Spleen (tissue), 11 donors: ENCODE results near the gene ATF5. TPM values are rescaled to one million over a fixed set of nuclear protein-coding genes. Genes with fewer than 3 reads are reported as not detected.
A peak's percentile ranks its signal among the peaks of the same experiment; 100 is the strongest.

Source experiments
- DNase-seq: peaks from one replicate; pipeline ENCODE4 v3.0.0-alpha.2; 2020
- H3K27ac ChIP-seq, 8 donors: fragments of 200-600 bp; sonication (generic) in 7 of 8; 1 replicate in 4 of 8; 2 replicates in 4 of 8; pipeline versions ENCODE4 v1.5.0 to v1.8.0; 2016 to 2021; ENCODE audit warnings: inconsistent platforms in 4 of 8, mild to moderate bottlenecking in 4 of 8, moderate library complexity in 1 of 8
- H3K27me3 ChIP-seq, 7 donors: fragments of 200-600 bp; sonication (generic) in 6 of 7; replicated peaks in 1 of 7; 1 replicate in 4 of 7; 2 replicates in 3 of 7; pipeline versions ENCODE4 v1.5.0 to v1.8.0; 2016 to 2021; ENCODE audit warnings: inconsistent platforms in 3 of 7, mild to moderate bottlenecking in 1 of 7
- H3K36me3 ChIP-seq, 6 donors: fragments of 200-600 bp; sonication (generic) in 5 of 6; 1 replicate in 4 of 6; 2 replicates in 2 of 6; pipeline versions ENCODE4 v1.5.0 to v1.8.0; 2016 to 2021; ENCODE audit warnings: inconsistent platforms in 2 of 6
- H3K4me1 ChIP-seq, 6 donors: fragments of 200-600 bp; sonication (generic) in 5 of 6; 1 replicate in 3 of 6; 2 replicates in 3 of 6; pipeline versions ENCODE4 v1.5.0 to v1.8.0; 2016 to 2021; ENCODE audit warnings: inconsistent platforms in 3 of 6
- H3K4me3 ChIP-seq, 8 donors: fragments of 200-600 bp; sonication (generic) in 7 of 8; 1 replicate in 4 of 8; 2 replicates in 4 of 8; pipeline versions ENCODE4 v1.5.0 to v1.8.0; 2016 to 2021; ENCODE audit warnings: inconsistent platforms in 4 of 8, mild to moderate bottlenecking in 4 of 8, moderate library complexity in 2 of 8
- H3K9me3 ChIP-seq, 8 donors: fragments of 200-600 bp; sonication (generic) in 7 of 8; 1 replicate in 4 of 8; 2 replicates in 4 of 8; pipeline versions ENCODE4 v1.5.0 to v1.8.0; 2016 to 2021; ENCODE audit warnings: inconsistent platforms in 4 of 8
- POLR2A ChIP-seq, 3 donors: fragments of 450-650 bp; IDR thresholded peaks; one replicate each; pipeline ENCODE4 v1.5.1; 2017; ENCODE audit warnings: antibody characterized with exemption in 3 of 3, mild to moderate bottlenecking in 1 of 3
- POLR2AphosphoS5 ChIP-seq, 3 donors: sonication (generic); formaldehyde crosslinking; IDR thresholded peaks; one replicate each; pipeline ENCODE4 v1.5.1; 2017; ENCODE audit warnings: antibody characterized with exemption in 3 of 3
- WGBS, 5 donors: extraction: QIAGEN DNeasy Blood & Tissue Kit in 3 of 5; methylation state at CpG; one replicate each; pipeline versions ENCODE4 v1.1.5 to v1.1.7; 2013 to 2018; 5-methylcytosine and 5-hydroxymethylcytosine counted together
- intact Hi-C: fragments of 100-400 bp; cut with DNase I; formaldehyde crosslinking; loops from one replicate; pipeline ENCODE4 v1.15.0; 2023; ENCODE audit warnings: low total_unique reads
- polyA plus RNA-seq, 3 donors: library from polyadenylated mRNA; stranded (reverse); fragments of 200-250 nt; gene quantifications; one replicate each; pipeline ENCODE4 v1.2.1, GENCODE V29; 2013
- total RNA-seq, 7 donors: library from RNA; depleted of rRNA in 3 of 7; stranded (reverse); fragments of >200 nt in 3 of 7; fragmentation: NEBNext Ultra II Directional in 4 of 7; extraction: Animal tissue kit (Norgen Biotek cat#: 25700) in 4 of 7; gene quantifications; one replicate each; pipeline versions ENCODE4 v1.1.0 to v1.2.1, GENCODE V29; 2016 to 2021
- TF ChIP-seq, protein P1 (sequence below), 11 experiments: fragments of 200-600 bp in 7 of 11; fragments of 450-650 bp in 4 of 11; sonication (generic) in 4 of 11; IDR thresholded peaks in 8 of 11; conservative IDR thresholded peaks in 3 of 11; 1 replicate in 7 of 11; 2 replicates in 4 of 11; pipeline versions ENCODE4 v1.4.0 to v1.8.0; 2016 to 2021; ENCODE audit warnings: antibody characterized with exemption in 11 of 11, inconsistent platforms in 4 of 11, mild to moderate bottlenecking in 1 of 11
- donor health status: healthy with polysubstance abuse.
- donor health status: DM: no; HTN: no; CAD: no; lungs with moderate emphysema.
- donor health status: DM: no; HTN: no; CAD: no.
- donor health status: Bipolar disorder and iron deficiency.
- donor health status: healthy.
- donor health status: DM: no; HTN: no; CAD: no.
- donor health status: DM: yes; HTN: yes; CAD: no.

Gene ATF5
- total and polyA plus RNA-seq, 10 donors: 10.2 to 45.8 (median 19.8) TPM

DNA sequence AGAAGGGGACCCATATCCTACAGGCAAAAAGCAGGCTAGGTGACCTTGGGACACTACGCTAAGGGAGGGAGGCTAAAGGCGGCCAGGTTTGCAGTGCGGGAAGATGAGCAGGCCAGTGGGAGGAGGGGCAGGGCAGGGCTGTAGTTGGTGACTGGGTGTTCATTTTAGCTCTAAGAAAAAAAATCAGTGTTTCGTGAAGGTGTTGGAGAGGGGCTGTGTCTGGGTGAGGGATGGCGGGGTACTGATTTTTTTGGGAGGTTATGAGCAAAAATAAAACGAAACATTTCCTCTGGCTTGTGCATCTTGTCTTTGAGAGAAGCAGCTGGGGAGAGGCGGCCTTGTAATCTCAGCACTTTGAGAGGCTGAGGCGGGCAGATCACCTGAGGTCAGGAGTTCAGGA, 4.6 kb downstream of the ATF5 start:
- intact Hi-C loops: no loop called here
- peaks cover 0 to 4% (median 0%) of the 10 kb centered on the region in 7 donors for H3K27me3 ChIP-seq
- peaks cover 10 to 46% (median 28%) of the 10 kb centered on the region in 6 donors for H3K4me1 ChIP-seq
- peak in 1 of 3 donors; percentile 4 for TF ChIP-seq POLR2AphosphoS5 (IDR thresholded peaks at IDR 0.05)
- no peak for TF ChIP-seq POLR2A (IDR thresholded peaks at IDR 0.05)
- no peak overlapping the region for H3K4me3 ChIP-seq
- H3K27ac ChIP-seq: no peak overlapping the region
- H3K36me3 ChIP-seq: peaks cover 0 to 20% (median 0%) of the 10 kb centered on the region in 6 donors
- no peaks in the 10 kb centered on the region for H3K9me3 ChIP-seq
- 79 to 93% (median 88%) methylated on average over 8 of the region's 8 CpGs for WGBS, 5 donors
- DNase-seq: peak; percentile 36

DNA sequence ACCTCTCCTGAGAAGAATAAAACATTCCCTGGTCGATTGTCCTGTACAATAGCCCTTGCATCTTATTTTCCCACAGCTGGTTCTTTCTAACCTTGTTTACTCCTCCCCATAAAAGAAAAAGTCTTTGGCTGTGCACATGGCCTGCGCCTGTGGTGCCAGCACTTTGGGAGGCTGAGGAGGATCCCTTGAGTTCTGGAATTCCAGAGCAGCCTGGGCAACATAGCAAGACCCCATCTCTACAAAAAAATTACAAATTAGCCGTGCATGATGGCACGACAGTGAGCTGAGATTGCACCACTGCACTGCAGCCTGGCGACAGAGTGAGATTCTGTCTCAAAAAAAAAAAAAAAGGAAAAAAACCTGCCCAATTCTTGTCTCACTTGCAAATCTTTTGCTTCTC, 7.5 kb downstream of the ATF5 start:
- DNase-seq: peak; percentile 32
- TF ChIP-seq POLR2A (IDR thresholded peaks at IDR 0.05): no peak
- TF ChIP-seq, protein P1, sequence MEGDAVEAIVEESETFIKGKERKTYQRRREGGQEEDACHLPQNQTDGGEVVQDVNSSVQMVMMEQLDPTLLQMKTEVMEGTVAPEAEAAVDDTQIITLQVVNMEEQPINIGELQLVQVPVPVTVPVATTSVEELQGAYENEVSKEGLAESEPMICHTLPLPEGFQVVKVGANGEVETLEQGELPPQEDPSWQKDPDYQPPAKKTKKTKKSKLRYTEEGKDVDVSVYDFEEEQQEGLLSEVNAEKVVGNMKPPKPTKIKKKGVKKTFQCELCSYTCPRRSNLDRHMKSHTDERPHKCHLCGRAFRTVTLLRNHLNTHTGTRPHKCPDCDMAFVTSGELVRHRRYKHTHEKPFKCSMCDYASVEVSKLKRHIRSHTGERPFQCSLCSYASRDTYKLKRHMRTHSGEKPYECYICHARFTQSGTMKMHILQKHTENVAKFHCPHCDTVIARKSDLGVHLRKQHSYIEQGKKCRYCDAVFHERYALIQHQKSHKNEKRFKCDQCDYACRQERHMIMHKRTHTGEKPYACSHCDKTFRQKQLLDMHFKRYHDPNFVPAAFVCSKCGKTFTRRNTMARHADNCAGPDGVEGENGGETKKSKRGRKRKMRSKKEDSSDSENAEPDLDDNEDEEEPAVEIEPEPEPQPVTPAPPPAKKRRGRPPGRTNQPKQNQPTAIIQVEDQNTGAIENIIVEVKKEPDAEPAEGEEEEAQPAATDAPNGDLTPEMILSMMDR (IDR thresholded peaks at IDR 0.05 in 8 of 11, conservative IDR thresholded peaks at IDR 0.05 in 3 of 11): no peak
- TF ChIP-seq POLR2AphosphoS5 (IDR thresholded peaks at IDR 0.05): no peak
- 63 to 85% (median 67%) methylated on average over 5 of the region's 5 CpGs for WGBS, 5 donors
- no peak overlapping the region for H3K4me3 ChIP-seq
- no peak overlapping the region for H3K27ac ChIP-seq
- H3K4me1 ChIP-seq: peaks cover 9 to 46% (median 15%) of the 10 kb centered on the region in 6 donors
- no peaks in the 10 kb centered on the region for H3K9me3 ChIP-seq
- peaks cover 0 to 14% (median 0%) of the 10 kb centered on the region in 6 donors for H3K36me3 ChIP-seq
- peaks cover 0 to 4% (median 0%) of the 10 kb centered on the region in 7 donors for H3K27me3 ChIP-seq
- intact Hi-C loops: loop anchor here (5.0 kb wide), 1 partner anchor 46 kb away; no protein-coding TSS in a partner anchor

DNA sequence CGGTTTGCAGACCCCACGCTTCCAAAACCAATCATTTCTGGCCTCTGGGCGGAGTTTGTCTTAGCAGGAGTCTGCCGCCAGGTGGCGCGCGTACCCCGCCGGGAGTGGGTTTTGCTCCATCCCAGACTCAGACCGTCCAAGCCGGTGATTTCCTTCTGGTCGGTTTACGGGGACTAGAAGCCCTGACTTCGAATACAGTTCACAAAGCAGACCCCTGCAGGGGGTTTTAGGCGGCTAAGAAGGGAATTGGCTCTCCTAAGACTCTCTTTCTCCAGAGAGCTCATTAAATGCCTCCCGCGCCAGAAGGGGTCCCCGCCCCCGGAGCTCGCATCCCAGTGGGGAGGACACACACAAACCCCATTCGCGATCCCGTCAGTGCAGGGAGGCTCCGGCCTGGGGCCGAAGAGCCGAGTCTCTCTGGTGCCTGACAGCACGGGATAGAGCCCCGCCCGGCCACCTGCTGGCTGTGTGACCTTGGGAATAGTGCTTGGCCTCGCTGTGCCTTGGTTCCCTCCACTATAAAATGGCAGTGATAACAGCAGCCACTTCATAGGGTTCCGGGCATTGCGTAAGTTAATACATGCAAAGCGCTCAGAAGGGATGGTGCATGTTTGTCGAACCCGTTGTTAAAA, 8.9 kb downstream of the ATF5 start:
- Histone ChIP-seq H3K36me3 (peaks cover 0 to 5% (median 0%) of the 10 kb centered on the region in 6 donors), H3K27ac (peak overlapping the region in 4 of 8 donors; percentile 30 to 57 (median 39)), H3K27me3 (peaks cover 0 to 4% (median 0%) of the 10 kb centered on the region in 7 donors), H3K4me3 (peak overlapping the region in 4 of 8 donors; percentile 16 to 57 (median 28)), H3K9me3 (no peaks in the 10 kb centered on the region), H3K4me1 (peaks cover 9 to 38% (median 15%) of the 10 kb centered on the region in 6 donors)
- peak; percentile 94 for DNase-seq
- 17 to 23% (median 19%) methylated on average over 27 to 35 of the region's 35 CpGs for WGBS, 5 donors
- TF ChIP-seq, protein P1 (IDR thresholded peaks at IDR 0.05 in 8 of 11, conservative IDR thresholded peaks at IDR 0.05 in 3 of 11): peak; percentile 84 to 96 (median 92)
- no peak for TF ChIP-seq POLR2A (IDR thresholded peaks at IDR 0.05)
- TF ChIP-seq POLR2AphosphoS5 (IDR thresholded peaks at IDR 0.05): peak; percentile 51 to 79 (median 64)
- intact Hi-C loops: loop anchor here (5.0 kb wide), 1 partner anchor 44 kb away; no protein-coding TSS in a partner anchor

DNA sequence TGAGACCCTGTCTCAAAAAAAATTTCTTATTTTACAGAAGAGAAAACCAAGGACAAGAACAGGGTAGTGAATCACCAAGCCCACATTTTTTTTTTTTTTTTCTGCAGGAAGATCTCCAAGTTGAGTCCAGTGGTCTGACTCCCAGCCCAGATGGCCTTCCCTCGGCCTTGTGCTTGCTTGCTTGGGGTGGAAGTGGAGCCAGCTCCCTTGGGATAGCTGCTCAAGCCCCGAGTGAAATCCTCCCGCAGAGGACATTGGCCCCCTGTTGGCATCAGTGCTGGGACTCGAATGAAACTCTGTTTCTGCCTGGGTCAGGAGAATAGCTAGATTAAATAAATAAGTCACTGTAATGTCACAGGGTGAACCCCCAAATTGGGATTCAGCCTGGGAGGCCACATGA, 9.7 kb downstream of the ATF5 start:
- Histone ChIP-seq H3K27me3 (peaks cover 0 to 4% (median 0%) of the 10 kb centered on the region in 7 donors), H3K27ac (no peak overlapping the region), H3K4me3 (no peak overlapping the region), H3K36me3 (no peaks in the 10 kb centered on the region), H3K9me3 (no peaks in the 10 kb centered on the region), H3K4me1 (peaks cover 9 to 31% (median 15%) of the 10 kb centered on the region in 6 donors)
- intact Hi-C loops: loop anchor here (5.0 kb wide), 1 partner anchor 44 kb away; no protein-coding TSS in a partner anchor
- peak; percentile 47 for DNase-seq
- TF ChIP-seq POLR2A (IDR thresholded peaks at IDR 0.05): no peak
- TF ChIP-seq, protein P1 (IDR thresholded peaks at IDR 0.05 in 8 of 11, conservative IDR thresholded peaks at IDR 0.05 in 3 of 11): no peak
- TF ChIP-seq POLR2AphosphoS5 (IDR thresholded peaks at IDR 0.05): no peak
- 60 to 76% (median 71%) methylated on average over 4 of the region's 4 CpGs for WGBS, 5 donors
